Adipose tissue (tissue), 3 donors: ENCODE data around the gene MAPK9. TPM values are rescaled to one million over a fixed set of nuclear protein-coding genes. Genes with fewer than 3 reads are reported as not detected.

ENCODE experiments used
- H3K27ac ChIP-seq: one replicate; pipeline ENCODE4 v1.5.1; 2013; ENCODE audit warnings: low read depth, low read length
- WGBS, 3 donors: extraction: QIAGEN DNeasy Blood & Tissue Kit; methylation state at CpG; one replicate each; pipeline ENCODE4 v1.1.7; 2013; 5-methylcytosine and 5-hydroxymethylcytosine counted together
- polyA plus RNA-seq, 3 donors: library from polyadenylated mRNA; stranded (reverse); fragments of 200-250 nt; gene quantifications; one replicate each; pipeline ENCODE4 v1.2.3, GENCODE V29; 2013
- donor health status: healthy with polysubstance abuse.
- donor health status: Bipolar disorder and iron deficiency.
- donor health status: healthy.

Gene MAPK9
- polyA plus RNA-seq, 3 donors = 12.8 to 15.5 (median 15.3) TPM

DNA sequence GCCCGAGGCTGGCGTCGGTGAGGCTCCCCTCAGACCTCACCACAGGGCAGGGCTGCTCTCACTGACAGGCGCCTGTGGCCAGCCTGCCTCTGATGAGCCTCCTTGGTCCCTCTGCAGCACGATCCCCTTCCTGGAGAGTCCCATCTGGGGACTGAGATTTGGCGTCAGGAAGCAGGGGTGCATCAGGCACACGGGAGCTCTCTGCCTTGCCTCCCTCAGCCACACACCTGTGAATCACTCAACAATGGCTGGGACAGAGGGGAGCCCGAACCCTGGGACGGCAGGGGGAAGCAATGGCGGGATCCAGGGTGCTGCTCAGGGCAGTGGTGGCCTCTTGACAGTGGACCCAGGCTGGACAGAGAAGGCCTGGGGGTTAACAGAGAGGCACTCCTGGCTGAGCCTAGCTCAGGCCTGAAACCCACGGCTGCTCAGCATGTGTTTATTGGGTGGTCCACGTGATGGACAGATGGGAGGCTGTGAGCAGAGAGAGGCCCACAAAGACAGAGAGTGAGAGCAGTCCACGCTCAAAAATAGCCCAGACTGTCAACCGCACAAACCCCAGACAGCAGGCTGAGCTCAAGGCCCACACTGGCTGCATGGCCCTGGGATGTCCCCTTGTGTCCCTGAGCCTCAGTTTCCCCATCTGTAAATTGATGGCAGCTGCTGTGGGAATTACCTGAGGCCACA is 94.7 kb downstream of the MAPK9 start:
- H3K27ac ChIP-seq = no peak overlapping the region
- WGBS, 3 donors = 79 to 86% (median 83%) methylated on average over 14 of the region's 14 CpGs

DNA sequence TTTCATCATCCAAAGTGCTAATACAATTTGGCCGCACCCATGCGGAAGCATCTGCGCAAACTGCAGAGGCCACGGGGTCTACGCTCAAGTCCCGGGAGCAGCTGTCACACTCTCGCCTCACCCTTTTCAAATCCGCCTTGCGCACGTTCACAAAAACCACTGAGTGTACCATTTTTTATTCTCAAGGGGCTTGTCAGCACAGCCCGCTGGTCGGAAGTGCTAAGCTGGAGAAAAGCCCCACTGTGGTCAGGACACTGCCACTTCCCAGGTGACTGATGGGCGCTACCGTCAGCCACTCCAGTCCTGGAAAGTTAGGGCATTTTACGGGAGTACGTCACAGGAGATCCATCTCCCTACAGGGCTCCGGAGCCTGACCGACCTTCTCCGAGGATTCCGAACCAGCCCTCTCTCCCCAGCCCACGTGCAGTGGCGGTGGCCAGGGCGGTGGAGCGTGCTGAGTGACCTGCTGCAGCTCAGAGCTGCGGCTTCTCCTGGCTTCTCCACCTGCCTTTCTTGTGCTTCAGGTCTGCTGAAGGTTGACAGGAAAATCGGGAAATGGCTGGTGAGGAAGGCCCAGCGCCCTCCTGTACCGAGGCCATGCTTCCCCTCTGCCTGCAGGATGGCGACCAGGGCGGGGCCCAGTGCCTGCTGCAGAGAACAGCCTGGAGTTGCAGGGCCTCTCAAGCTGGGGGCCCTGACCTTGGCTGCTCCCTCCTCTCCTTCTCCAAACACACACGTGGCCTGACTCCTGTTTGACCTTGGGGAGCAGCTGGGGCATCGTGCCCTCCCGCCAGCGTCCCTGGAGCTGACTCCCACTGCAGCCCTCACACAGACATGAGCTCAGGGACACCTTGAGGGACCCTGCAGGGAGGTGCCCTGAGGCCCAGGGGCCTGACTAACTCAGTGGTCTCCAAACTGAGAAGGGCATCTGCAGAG is 97.2 kb downstream of the MAPK9 start:
- H3K27ac ChIP-seq = no peak overlapping the region
- 81 to 90% (median 89%) methylated on average over 34 of the region's 34 CpGs for WGBS, 3 donors

DNA sequence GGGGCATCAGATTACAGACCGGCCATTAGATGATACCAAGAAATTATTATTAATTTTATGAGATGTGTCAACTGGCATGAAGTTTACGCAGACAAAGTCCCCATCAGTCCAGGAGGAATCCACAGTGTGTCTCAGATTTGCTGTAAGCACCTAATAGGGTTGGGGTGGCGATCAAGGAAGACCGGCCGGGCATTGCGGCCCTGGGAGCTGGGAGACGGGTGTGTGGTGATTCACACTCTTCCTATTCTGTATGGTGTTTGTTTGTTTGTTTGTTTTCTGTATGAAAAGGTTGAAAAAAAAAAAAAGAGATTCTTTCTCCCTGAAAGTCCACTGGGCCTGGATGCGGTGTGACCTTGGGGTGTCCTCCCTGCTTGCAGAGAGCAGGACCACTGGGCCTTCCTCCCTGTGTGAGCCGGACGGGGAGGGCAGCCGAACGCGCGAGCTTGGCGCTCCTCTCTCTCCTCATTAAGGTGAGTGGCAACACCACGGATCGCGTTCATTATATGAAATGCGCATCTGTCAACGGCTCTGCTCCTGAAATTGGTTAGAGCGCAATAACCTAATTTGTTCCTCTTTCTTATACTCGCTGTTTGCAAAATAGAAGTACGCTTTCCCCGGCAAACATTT is 98.0 kb downstream of the MAPK9 start:
- no peak overlapping the region for H3K27ac ChIP-seq
- 93 to 94% (median 94%) methylated on average over 24 of the region's 24 CpGs for WGBS, 3 donors

DNA sequence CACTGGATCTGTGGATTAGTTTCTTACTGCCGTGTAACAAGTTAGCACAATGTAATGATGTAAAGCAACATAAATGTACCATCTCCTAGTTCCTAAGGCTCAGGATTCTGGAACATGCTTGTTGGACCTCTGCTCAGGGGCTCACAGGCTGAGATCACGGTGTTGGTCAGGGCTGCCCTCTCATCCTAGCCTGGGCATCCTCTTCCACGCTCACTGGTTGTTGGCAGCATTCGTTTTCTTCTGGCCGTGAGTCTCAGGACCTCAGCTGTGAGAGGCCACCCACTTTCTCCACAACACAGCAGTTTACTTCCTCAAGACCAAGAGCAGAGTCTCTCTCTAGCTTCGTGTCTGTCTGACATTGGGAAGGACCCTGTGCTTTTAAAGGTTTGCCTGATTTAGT is 100.2 kb downstream of the MAPK9 start:
- no peak overlapping the region for H3K27ac ChIP-seq
- 51 to 63% (median 61%) methylated on average over 6 of the region's 6 CpGs for WGBS, 3 donors

DNA sequence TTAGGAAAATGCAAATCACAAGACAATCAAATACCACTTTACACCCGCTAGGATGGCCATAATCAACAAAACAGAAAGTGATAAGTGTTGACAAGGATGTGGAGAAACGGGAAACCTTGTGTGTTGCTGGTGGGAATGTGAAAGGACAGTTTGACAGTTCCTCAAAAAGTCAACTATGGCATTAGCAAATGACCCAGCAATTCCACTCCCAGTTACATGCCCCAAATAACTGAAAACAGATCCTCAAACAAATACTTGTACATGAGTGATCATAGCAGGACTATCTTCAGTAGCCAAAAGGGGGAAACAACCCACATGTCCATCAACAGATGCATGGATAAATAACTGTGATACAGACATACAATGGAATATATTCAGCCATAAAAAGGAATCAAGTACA is 104.1 kb downstream of the MAPK9 start:
- no peak overlapping the region for H3K27ac ChIP-seq
- 72 to 90% (median 85%) methylated on average over 2 of the region's 2 CpGs for WGBS, 3 donors

Other genes starting within 250 kb of the MAPK9 start
- gene RNF130, start 220.3 kb downstream of the MAPK9 start, polyA plus RNA-seq = 100 to 1,000 TPM in 1 of 3 donors, 10 to 100 TPM in 2; 37.6 to 103 (median 93.2) TPM
- under 1 TPM in 2 of 3 donors, not detected in 1; 0.09 TPM for gene RASGEF1C, start 82.9 kb downstream of the MAPK9 start, polyA plus RNA-seq
- 100 to 1,000 TPM in 1 of 3 donors, 10 to 100 TPM in 1, 1 to 10 TPM in 1; 3.4 to 149 (median 83.0) TPM for gene GFPT2, start 61.3 kb upstream of the MAPK9 start, polyA plus RNA-seq
- 1 to 10 TPM; 3.2 to 9.0 (median 4.9) TPM for gene CNOT6, start 202.3 kb upstream of the MAPK9 start, polyA plus RNA-seq